Upper lobe of right lung (tissue), 1 donor: ENCODE measurements around the gene SYNE1. TPM values are rescaled to one million over a fixed set of nuclear protein-coding genes. Genes with fewer than 3 reads are reported as not detected.
A peak's percentile ranks its signal among the peaks of the same experiment; 100 is the strongest.

Experiments used
- ATAC-seq: fragments of 200-7000 bp; cut with Tn5 transposase; one replicate; pipeline ENCODE4 v1.9.1; 2020; ENCODE audit warnings: mild to moderate bottlenecking, moderate library complexity
- DNase-seq: peaks from one replicate; pipeline ENCODE4 v3.0.0-alpha.2; 2020
- H3K27ac ChIP-seq: fragments of 200-600 bp; one replicate; pipeline ENCODE4 v1.8.0; 2022
- H3K27me3 ChIP-seq: fragments of 200-600 bp; one replicate; pipeline ENCODE4 v1.8.0; 2022; ENCODE audit warnings: mild to moderate bottlenecking
- H3K36me3 ChIP-seq: fragments of 200-600 bp; one replicate; pipeline ENCODE4 v1.8.0; 2022
- H3K4me1 ChIP-seq: fragments of 200-600 bp; one replicate; pipeline ENCODE4 v1.8.0; 2022
- H3K4me3 ChIP-seq: fragments of 200-600 bp; one replicate; pipeline ENCODE4 v1.8.0; 2022; ENCODE audit warnings: mild to moderate bottlenecking
- H3K9me3 ChIP-seq: fragments of 200-600 bp; one replicate; pipeline ENCODE4 v1.8.0; 2022
- intact Hi-C: fragments of 100-400 bp; cut with DNase I; formaldehyde crosslinking; loops from one replicate; pipeline ENCODE4 v1.11.0; 2022
- total RNA-seq: library from RNA; stranded (reverse); fragmentation: NEBNext Ultra II Directional; extraction: Animal tissue kit (Norgen Biotek cat#: 25700); gene quantifications from one replicate; pipeline ENCODE4 v1.2.1, GENCODE V29; 2021
- TF ChIP-seq, protein P1 (sequence below): fragments of 200-600 bp; IDR thresholded peaks from one replicate; pipeline ENCODE4 v1.8.0; 2022; ENCODE audit warnings: antibody characterized with exemption
- donor health status: DM: no; HTN: yes; CAD: no; lungs with severe emphysema.

Gene SYNE1
- total RNA-seq, 1 donor from 2014 or later = 168 TPM

DNA sequence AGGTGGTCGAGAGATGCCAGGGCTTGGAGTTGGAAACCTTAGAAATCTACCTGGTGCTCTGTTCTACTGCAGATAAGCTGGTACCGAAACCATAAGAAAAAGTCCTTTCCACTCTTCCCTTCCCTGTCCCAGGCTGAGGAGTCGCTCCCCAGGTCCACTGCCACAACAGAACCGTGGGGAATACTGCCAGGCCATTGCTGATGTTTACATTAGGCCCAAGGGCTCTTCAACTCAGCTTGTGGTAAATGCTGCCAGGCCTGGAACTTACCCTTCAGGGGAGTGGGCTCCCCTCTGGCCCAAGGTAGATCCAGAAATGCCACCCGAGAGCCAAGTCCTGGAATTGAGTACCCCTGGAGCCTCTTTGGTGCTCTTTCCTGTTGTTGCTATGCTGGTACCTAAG lies 441.3 kb downstream of the SYNE1 start:
- DNase-seq (no peak), ATAC-seq (peak; percentile 56)
- intact Hi-C loops = no loop called here
- TF ChIP-seq, protein P1, sequence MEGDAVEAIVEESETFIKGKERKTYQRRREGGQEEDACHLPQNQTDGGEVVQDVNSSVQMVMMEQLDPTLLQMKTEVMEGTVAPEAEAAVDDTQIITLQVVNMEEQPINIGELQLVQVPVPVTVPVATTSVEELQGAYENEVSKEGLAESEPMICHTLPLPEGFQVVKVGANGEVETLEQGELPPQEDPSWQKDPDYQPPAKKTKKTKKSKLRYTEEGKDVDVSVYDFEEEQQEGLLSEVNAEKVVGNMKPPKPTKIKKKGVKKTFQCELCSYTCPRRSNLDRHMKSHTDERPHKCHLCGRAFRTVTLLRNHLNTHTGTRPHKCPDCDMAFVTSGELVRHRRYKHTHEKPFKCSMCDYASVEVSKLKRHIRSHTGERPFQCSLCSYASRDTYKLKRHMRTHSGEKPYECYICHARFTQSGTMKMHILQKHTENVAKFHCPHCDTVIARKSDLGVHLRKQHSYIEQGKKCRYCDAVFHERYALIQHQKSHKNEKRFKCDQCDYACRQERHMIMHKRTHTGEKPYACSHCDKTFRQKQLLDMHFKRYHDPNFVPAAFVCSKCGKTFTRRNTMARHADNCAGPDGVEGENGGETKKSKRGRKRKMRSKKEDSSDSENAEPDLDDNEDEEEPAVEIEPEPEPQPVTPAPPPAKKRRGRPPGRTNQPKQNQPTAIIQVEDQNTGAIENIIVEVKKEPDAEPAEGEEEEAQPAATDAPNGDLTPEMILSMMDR = no peak
- no peaks in the 10 kb centered on the region for H3K27me3 ChIP-seq
- no peak overlapping the region for H3K4me3 ChIP-seq
- H3K9me3 ChIP-seq = no peaks in the 10 kb centered on the region
- peaks cover 50% of the 10 kb centered on the region for H3K36me3 ChIP-seq
- H3K27ac ChIP-seq = no peak overlapping the region
- no peaks in the 10 kb centered on the region for H3K4me1 ChIP-seq

- no peak overlapping the region for H3K4me3 ChIP-seq
- TF ChIP-seq, protein P1 = no peak
- H3K27me3 ChIP-seq = no peaks in the 10 kb centered on the region
- DNase-seq = no peak
- H3K9me3 ChIP-seq = no peaks in the 10 kb centered on the region
- no peak for ATAC-seq
- peaks cover 38% of the 10 kb centered on the region for H3K36me3 ChIP-seq
- H3K4me1 ChIP-seq = no peaks in the 10 kb centered on the region
- H3K27ac ChIP-seq = no peak overlapping the region
- intact Hi-C loops = no loop called here
These were observed 447.4 kb downstream of the SYNE1 start for GRCh38 chr6:152189736-152190135.

DNA sequence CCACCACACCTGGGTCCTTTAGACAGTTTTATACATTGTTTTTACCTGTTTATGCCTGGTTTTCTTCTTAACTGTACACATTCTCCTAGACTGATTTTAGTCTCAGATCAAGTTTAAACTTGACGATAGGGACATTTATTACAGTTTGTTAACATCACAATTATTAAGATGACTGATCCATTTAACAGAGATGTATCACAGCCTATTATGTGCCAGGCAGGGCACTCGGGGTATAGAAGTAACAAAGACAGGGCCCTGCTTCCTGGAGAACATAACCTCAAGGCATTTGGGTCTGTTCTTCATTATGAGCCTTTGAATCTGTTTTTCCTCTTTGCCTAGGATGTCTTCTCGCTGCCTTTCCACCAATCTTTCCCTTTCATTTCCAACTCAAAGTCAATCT lies 449.2 kb downstream of the SYNE1 start:
- H3K9me3 ChIP-seq = no peaks in the 10 kb centered on the region
- TF ChIP-seq, protein P1 = no peak
- DNase-seq (no peak), ATAC-seq (no peak)
- no peak overlapping the region for H3K4me3 ChIP-seq
- H3K36me3 ChIP-seq = peaks cover 41% of the 10 kb centered on the region
- no peaks in the 10 kb centered on the region for H3K4me1 ChIP-seq
- no peaks in the 10 kb centered on the region for H3K27me3 ChIP-seq
- intact Hi-C loops = no loop called here
- H3K27ac ChIP-seq = no peak overlapping the region

- intact Hi-C loops = no loop called here
- TF ChIP-seq, protein P1 = no peak
- peaks cover 41% of the 10 kb centered on the region for H3K36me3 ChIP-seq
- no peaks in the 10 kb centered on the region for H3K9me3 ChIP-seq
- no peaks in the 10 kb centered on the region for H3K4me1 ChIP-seq
- no peak for ATAC-seq
- DNase-seq = no peak
- H3K27ac ChIP-seq = no peak overlapping the region
- no peak overlapping the region for H3K4me3 ChIP-seq
- no peaks in the 10 kb centered on the region for H3K27me3 ChIP-seq
These were observed 450.3 kb downstream of the SYNE1 start for GRCh38 chr6:152186840-152187239.

DNA sequence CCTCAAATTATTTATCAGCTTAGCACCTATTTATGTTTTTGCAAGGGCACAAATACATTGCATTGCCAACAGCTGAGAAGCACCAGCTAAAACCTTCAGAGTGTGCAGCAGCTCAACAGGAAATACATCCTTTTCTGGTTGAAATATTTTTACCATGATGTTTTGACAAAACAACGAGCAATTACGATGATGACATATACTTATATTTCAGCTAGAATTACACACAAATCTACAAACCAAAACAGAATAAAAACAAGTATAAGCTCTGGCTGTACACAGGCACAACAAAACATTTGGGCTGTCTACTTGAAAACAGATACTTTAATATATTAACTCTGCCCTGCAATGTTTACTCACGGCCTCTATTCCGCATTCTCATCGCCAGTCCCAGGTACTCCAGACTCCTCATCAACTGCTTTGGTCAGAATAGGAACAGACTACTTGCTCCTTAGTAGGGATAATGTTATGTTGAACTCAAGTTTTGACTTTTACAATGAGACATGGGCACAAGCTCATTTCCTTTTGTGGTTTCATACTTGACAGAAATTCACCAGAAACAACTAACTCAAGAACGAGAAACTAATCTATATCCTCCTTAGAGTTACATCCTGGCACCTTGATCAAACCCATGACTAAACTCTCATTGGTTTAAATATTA lies 452.1 kb downstream of the SYNE1 start:
- H3K36me3 ChIP-seq = peaks cover 47% of the 10 kb centered on the region
- peak overlapping the region; percentile 56 for H3K27ac ChIP-seq
- H3K27me3 ChIP-seq = no peaks in the 10 kb centered on the region
- no peak for DNase-seq
- no peaks in the 10 kb centered on the region for H3K4me1 ChIP-seq
- TF ChIP-seq, protein P1 = no peak
- ATAC-seq = no peak
- H3K4me3 ChIP-seq = peak overlapping the region; percentile 24
- intact Hi-C loops = no loop called here
- H3K9me3 ChIP-seq = no peaks in the 10 kb centered on the region

- TF ChIP-seq, protein P1 = no peak
- Histone ChIP-seq H3K4me3 (peak overlapping the region; percentile 24), H3K27ac (peak overlapping the region; percentile 56), H3K27me3 (no peaks in the 10 kb centered on the region), H3K36me3 (peaks cover 48% of the 10 kb centered on the region), H3K4me1 (no peaks in the 10 kb centered on the region), H3K9me3 (no peaks in the 10 kb centered on the region)
- ATAC-seq = no peak
- no peak for DNase-seq
- intact Hi-C loops = no loop called here
These were observed 452.6 kb downstream of the SYNE1 start for GRCh38 chr6:152184573-152184916.
